ENCODE measurements around the gene MRGPRE.

MRGPRE gene

DNA sequence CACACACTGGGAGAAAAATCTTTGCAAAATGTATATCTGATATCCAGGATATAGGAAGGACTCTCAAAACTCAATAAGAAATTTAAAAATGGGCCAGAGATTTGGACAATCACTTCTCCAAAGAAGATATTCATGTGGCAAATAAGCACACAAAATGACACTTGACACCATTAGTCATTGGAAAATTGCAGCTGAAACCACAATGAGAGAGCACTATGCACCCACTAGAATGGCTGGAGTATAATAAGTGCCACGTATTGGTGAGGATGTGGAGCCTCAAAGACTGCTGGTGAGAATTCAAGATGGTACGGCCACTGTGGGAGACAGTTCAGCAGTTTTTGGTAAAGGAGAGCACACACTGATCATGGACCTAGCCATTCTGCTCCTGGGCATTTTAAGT lies 54.3 kb downstream of the MRGPRE start:
- DNase-seq, result no peak
